PC-3 (cell line): ENCODE measurements around the gene CD44. TPM values are rescaled to one million over a fixed set of nuclear protein-coding genes. Genes with fewer than 3 reads are reported as not detected.

ENCODE experiments used
- ATAC-seq: fragments of 200-7000 bp; cut with Tn5 transposase; 2 replicates; pipeline ENCODE4 v1.9.1; 2020; ENCODE audit warnings: mild to moderate bottlenecking, moderate library complexity
- BruUV-seq: library from RNA; stranded (reverse); fragments of 400-500 nt; replicated peaks from 2 replicates; lab custom pipeline; 2021; lab: Mats Ljungman, UMichigan
- CTCF ChIA-PET: fragments of 300-600 bp; sonication (Branson Sonifier 250); formaldehyde crosslinking; loops from one replicate; lab custom pipeline; 2022; ENCODE audit warnings: antibody characterized with exemption; lab: Charles Lee
- POLR2A ChIA-PET: fragments of 300-600 bp; sonication (Branson Sonifier 250); formaldehyde crosslinking; loops from one replicate; lab custom pipeline; 2022; ENCODE audit warnings: antibody characterized with exemption; ENCODE audit not compliant: unreplicated experiment; lab: Charles Lee
- DNase-seq: peaks from one replicate; pipeline ENCODE4 v3.0.0-alpha.2; 2015
- H2AFZ ChIP-seq: fragments of 300-600 bp; sonication (generic); 2 replicates; pipeline ENCODE4 v1.6.0; 2016; ENCODE audit warnings: antibody characterized with exemption, low read length
- H3F3A ChIP-seq: fragments of 300-600 bp; sonication (generic); one replicate; pipeline ENCODE4 v1.6.0; 2017; ENCODE audit warnings: antibody characterized with exemption, low read length, control low read depth, mild to moderate bottlenecking; ENCODE audit not compliant: unreplicated experiment
- H3K27ac ChIP-seq: fragments of 300-600 bp; sonication (generic); 2 replicates; pipeline ENCODE4 v1.5.1; 2016; ENCODE audit warnings: mild to moderate bottlenecking, low read length
- H3K27me3 ChIP-seq: fragments of 300-600 bp; sonication (generic); 2 replicates; pipeline ENCODE4 v1.6.1; 2016; ENCODE audit warnings: low read length, mixed read lengths
- H3K36me3 ChIP-seq: fragments of 300-600 bp; sonication (generic); 2 replicates; pipeline ENCODE4 v1.6.1; 2016; ENCODE audit warnings: low read depth, mixed run types, low read length, mixed read lengths
- H3K4me1 ChIP-seq: fragments of 300-600 bp; sonication (generic); 2 replicates; pipeline ENCODE4 v1.5.1; 2016; ENCODE audit warnings: low read length; ENCODE audit not compliant: insufficient read depth
- H3K4me2 ChIP-seq: fragments of 300-600 bp; sonication (generic); 2 replicates; pipeline ENCODE4 v1.6.0; 2016; ENCODE audit warnings: low read length
- H3K4me3 ChIP-seq: fragments of 300-600 bp; sonication (generic); 2 replicates; pipeline ENCODE4 v1.5.1; 2016; ENCODE audit warnings: mild to moderate bottlenecking, low read length, mixed read lengths
- H3K79me2 ChIP-seq: fragments of 300-600 bp; sonication (generic); 2 replicates; pipeline ENCODE4 v1.6.1; 2017; ENCODE audit warnings: low read length, mixed read lengths
- H3K9ac ChIP-seq: fragments of 300-600 bp; sonication (generic); 2 replicates; pipeline ENCODE4 v1.6.0; 2016; ENCODE audit warnings: mild to moderate bottlenecking, low read length
- H3K9me2 ChIP-seq: fragments of 300-600 bp; sonication (generic); replicated peaks from 2 replicates; pipeline ENCODE4 v1.6.1; 2016; ENCODE audit warnings: mixed run types, low read length, mixed read lengths
- H3K9me3 ChIP-seq: fragments of 300-600 bp; sonication (generic); 2 replicates; pipeline ENCODE4 v1.6.1; 2016; ENCODE audit warnings: low read length, mixed read lengths
- H4K20me1 ChIP-seq: fragments of 300-600 bp; sonication (generic); 2 replicates; pipeline ENCODE4 v1.6.1; 2016; ENCODE audit warnings: low read length, mixed read lengths
- EZH2 ChIP-seq: fragments of 300-600 bp; sonication (generic); IDR thresholded peaks from one replicate; pipeline ENCODE4 v1.6.1; 2017; ENCODE audit warnings: antibody characterized with exemption, mild to moderate bottlenecking, low read length; ENCODE audit not compliant: unreplicated experiment
- EZH2phosphoT487 ChIP-seq: fragments of 300-600 bp; sonication (generic); IDR thresholded peaks from 2 replicates; pipeline ENCODE4 v1.6.1; 2018; ENCODE audit warnings: mild to moderate bottlenecking, antibody characterized with exemption, low read length, borderline replicate concordance
- intact Hi-C: fragments of 100-400 bp; cut with micrococcal nuclease; formaldehyde crosslinking; loops from 2 replicates; pipeline ENCODE4 v1.9.0; 2023
- total RNA-seq: library from RNA; depleted of rRNA; stranded (reverse); fragments of >200 nt; gene quantifications from 2 replicates; pipeline ENCODE4 v1.2.3, GENCODE V29; 2014; rRNA removed
- TF ChIP-seq, protein P1 (sequence below): fragments of 300-600 bp; sonication (generic); conservative IDR thresholded peaks from 2 replicates; pipeline ENCODE4 v1.5.1; 2017; ENCODE audit warnings: antibody characterized with exemption, low read depth, mild to moderate bottlenecking, low read length

Gene CD44
- total RNA-seq, 1 experiment from 2014 or later = 181 TPM

- Histone ChIP-seq H3K9me3 (no peaks in the 10 kb centered on the region), H3F3A (no peaks in the 10 kb centered on the region), H3K36me3 (no peaks in the 10 kb centered on the region), H3K9me2 (no peaks in the 10 kb centered on the region), H3K9ac (no peak overlapping the region), H3K4me3 (no peak overlapping the region), H3K4me1 (peaks cover 5% of the 10 kb centered on the region), H3K79me2 (no peaks in the 10 kb centered on the region), H3K27ac (no peak overlapping the region), H3K27me3 (no peaks in the 10 kb centered on the region), H3K4me2 (no peak overlapping the region), H2AFZ (no peak overlapping the region), H4K20me1 (no peaks in the 10 kb centered on the region)
- no TSS peak for BruUV-seq
- intact Hi-C loops = no loop called here
- no peak for TF ChIP-seq EZH2
- TF ChIP-seq EZH2phosphoT487 = no peak
- TF ChIP-seq, protein P1, sequence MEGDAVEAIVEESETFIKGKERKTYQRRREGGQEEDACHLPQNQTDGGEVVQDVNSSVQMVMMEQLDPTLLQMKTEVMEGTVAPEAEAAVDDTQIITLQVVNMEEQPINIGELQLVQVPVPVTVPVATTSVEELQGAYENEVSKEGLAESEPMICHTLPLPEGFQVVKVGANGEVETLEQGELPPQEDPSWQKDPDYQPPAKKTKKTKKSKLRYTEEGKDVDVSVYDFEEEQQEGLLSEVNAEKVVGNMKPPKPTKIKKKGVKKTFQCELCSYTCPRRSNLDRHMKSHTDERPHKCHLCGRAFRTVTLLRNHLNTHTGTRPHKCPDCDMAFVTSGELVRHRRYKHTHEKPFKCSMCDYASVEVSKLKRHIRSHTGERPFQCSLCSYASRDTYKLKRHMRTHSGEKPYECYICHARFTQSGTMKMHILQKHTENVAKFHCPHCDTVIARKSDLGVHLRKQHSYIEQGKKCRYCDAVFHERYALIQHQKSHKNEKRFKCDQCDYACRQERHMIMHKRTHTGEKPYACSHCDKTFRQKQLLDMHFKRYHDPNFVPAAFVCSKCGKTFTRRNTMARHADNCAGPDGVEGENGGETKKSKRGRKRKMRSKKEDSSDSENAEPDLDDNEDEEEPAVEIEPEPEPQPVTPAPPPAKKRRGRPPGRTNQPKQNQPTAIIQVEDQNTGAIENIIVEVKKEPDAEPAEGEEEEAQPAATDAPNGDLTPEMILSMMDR = no peak
- CTCF ChIA-PET = no interaction called here
- ATAC-seq (no peak), DNase-seq (no peak)
- POLR2A ChIA-PET = no interaction called here
Measured at GRCh38 chr11:35281169-35281688, 142.3 kb downstream of the CD44 start.

Other genes with a start within 250 kb of the CD44 start
- gene APIP, start 222.8 kb upstream of the CD44 start, total RNA-seq = 30.5 and 35.3 TPM in 2 replicates
- gene PDHX, start 222.6 kb upstream of the CD44 start, total RNA-seq = 20.3 and 22.7 TPM in 2 replicates